HEK293 (cell line): ENCODE measurements around the gene OPN4.

Source experiments
- CTCF ChIA-PET: fragments of 350-600 bp; formaldehyde crosslinking; extraction: SDS; loops from one replicate; lab custom pipeline; 2021; ENCODE audit warnings: antibody characterized with exemption; lab: Yijun Ruan, JAX
- POLR2A ChIA-PET: fragments of 300-600 bp; formaldehyde crosslinking; extraction: SDS; loops from one replicate; lab custom pipeline; 2020; ENCODE audit warnings: antibody characterized with exemption, inconsistent platforms; lab: Yijun Ruan, JAX
- H3K27ac ChIP-seq: fragments of 200-500 bp; sonication (Bioruptor generic); 2 replicates; pipeline ENCODE4 v1.5.1; 2014; ENCODE audit warnings: low read depth, low read length, control low read depth, inconsistent platforms; ENCODE audit errors: extremely low read depth
- H3K36me3 ChIP-seq, 2 experiments: fragments of 200-500 bp in 1 of 2; sonication (Bioruptor generic) in 1 of 2; 1 replicate in 1 of 2; 2 replicates in 1 of 2; pipeline ENCODE4 v1.5.1; 2014 to 2017; ENCODE audit warnings: inconsistent platforms in 2 of 2, low read length in 2 of 2; ENCODE audit not compliant: control insufficient read depth in 2 of 2, insufficient read depth in 1 of 2
- H3K4me1 ChIP-seq: fragments of 200-500 bp; sonication (Bioruptor generic); 2 replicates; pipeline ENCODE4 v1.5.1; 2014; ENCODE audit warnings: mild to moderate bottlenecking, low read length, inconsistent platforms; ENCODE audit not compliant: control insufficient read depth, insufficient read depth
- H3K4me3 ChIP-seq: 2 replicates; pipeline ENCODE4 v1.5.1; 2011; ENCODE audit warnings: low read depth, mild to moderate bottlenecking, control low read depth, low read length, moderate library complexity
- H3K9me3 ChIP-seq: fragments of 200-500 bp; sonication (Bioruptor generic); 2 replicates; pipeline ENCODE4 v1.5.1; 2014; ENCODE audit warnings: low read depth, low read length, inconsistent platforms; ENCODE audit not compliant: control insufficient read depth, insufficient read depth
- GLIS1 ChIP-seq: fragments of 450-650 bp; formaldehyde crosslinking; IDR thresholded peaks from 2 replicates; pipeline ENCODE4 v1.5.1; 2016; ENCODE audit warnings: missing biosample characterization, missing genetic modification characterization
- KLF16 ChIP-seq: fragments of 450-650 bp; formaldehyde crosslinking; IDR thresholded peaks from 2 replicates; pipeline ENCODE4 v1.5.1; 2017; ENCODE audit warnings: missing biosample characterization, missing genetic modification characterization
- YY1 ChIP-seq: fragments of 450-650 bp; formaldehyde crosslinking; IDR thresholded peaks from 2 replicates; pipeline ENCODE4 v1.5.1; 2018; ENCODE audit warnings: missing biosample characterization, missing genetic modification characterization
- ZBTB7A ChIP-seq: fragments of 450-650 bp; formaldehyde crosslinking; IDR thresholded peaks from 2 replicates; pipeline ENCODE4 v1.5.1; 2016; ENCODE audit warnings: low read depth, missing biosample characterization, missing genetic modification characterization
- ZIC2 ChIP-seq: fragments of 450-650 bp; formaldehyde crosslinking; IDR thresholded peaks from 2 replicates; pipeline ENCODE4 v1.5.1; 2016; ENCODE audit warnings: missing biosample characterization, missing genetic modification characterization
- ZNF140 ChIP-seq: fragments of 450-650 bp; formaldehyde crosslinking; IDR thresholded peaks from 2 replicates; pipeline ENCODE4 v1.5.1; 2016; ENCODE audit warnings: missing biosample characterization, missing genetic modification characterization
- ZNF174 ChIP-seq: fragments of 450-650 bp; formaldehyde crosslinking; IDR thresholded peaks from 2 replicates; pipeline ENCODE4 v1.5.0; 2017; ENCODE audit warnings: missing biosample characterization, mild to moderate bottlenecking, missing genetic modification characterization
- ZNF18 ChIP-seq: fragments of 450-650 bp; formaldehyde crosslinking; IDR thresholded peaks from 2 replicates; pipeline ENCODE4 v1.5.1; 2016; ENCODE audit warnings: missing biosample characterization, missing genetic modification characterization
- ZNF354C ChIP-seq: fragments of 450-650 bp; formaldehyde crosslinking; IDR thresholded peaks from 2 replicates; pipeline ENCODE4 v1.5.1; 2016; ENCODE audit warnings: missing biosample characterization, missing genetic modification characterization, low read depth, borderline replicate concordance
- ZNF596 ChIP-seq: fragments of 450-650 bp; IDR thresholded peaks from 2 replicates; pipeline ENCODE4 v1.5.0; 2018; ENCODE audit warnings: missing biosample characterization, mild to moderate bottlenecking, missing genetic modification characterization, moderate library complexity
- ZNF629 ChIP-seq: fragments of 450-650 bp; formaldehyde crosslinking; IDR thresholded peaks from 2 replicates; pipeline ENCODE4 v1.5.1; 2017; ENCODE audit warnings: missing biosample characterization, missing genetic modification characterization
- TF ChIP-seq, protein P1 (sequence below): fragments of 450-650 bp; formaldehyde crosslinking; IDR thresholded peaks from 2 replicates; pipeline ENCODE4 v1.5.1; 2016; ENCODE audit warnings: missing biosample characterization, missing genetic modification characterization
- TF ChIP-seq, protein P2 (sequence below): fragments of 450-650 bp; formaldehyde crosslinking; IDR thresholded peaks from 2 replicates; pipeline ENCODE4 v1.5.1; 2016; ENCODE audit warnings: missing biosample characterization, missing genetic modification characterization
- TF ChIP-seq, protein P3 (sequence below): fragments of 450-650 bp; IDR thresholded peaks from 2 replicates; pipeline ENCODE4 v1.5.1; 2018; ENCODE audit warnings: missing biosample characterization, mild to moderate bottlenecking, missing genetic modification characterization

The OPN4 gene

DNA sequence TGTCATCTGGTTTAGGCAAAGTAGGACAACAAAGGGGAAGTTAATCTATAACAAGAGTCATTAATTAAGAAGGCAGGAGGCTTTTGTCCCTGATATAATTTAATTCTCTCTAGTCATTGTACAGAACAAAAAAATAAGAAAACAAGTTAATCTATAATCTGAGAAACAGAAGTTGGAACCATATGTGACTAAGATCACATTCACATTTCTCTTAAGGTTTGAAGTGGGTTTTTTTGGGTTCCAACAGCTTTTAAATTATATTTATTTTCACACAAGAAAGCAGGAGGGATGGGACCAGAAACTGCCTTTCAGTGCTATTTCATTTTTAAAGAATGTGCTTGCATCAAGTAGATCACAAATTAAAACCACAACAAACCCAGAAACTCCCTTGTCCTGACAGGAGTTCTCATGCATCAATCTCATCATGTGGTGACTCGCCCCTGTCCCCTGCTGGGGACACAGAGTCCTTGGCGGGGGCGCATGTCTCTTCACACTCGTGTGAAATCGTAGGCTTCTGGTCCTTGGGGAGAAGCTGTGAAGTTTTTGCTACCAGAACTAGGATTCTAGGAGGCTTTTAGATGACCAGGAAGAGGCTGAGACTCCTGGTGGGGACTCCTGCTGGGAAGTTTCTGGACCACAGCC is 10.1 kb upstream of the OPN4 start (continued):
- peak; percentile 80 for TF ChIP-seq GLIS1 (tag by site-specific recombination)
- TF ChIP-seq, protein P1, sequence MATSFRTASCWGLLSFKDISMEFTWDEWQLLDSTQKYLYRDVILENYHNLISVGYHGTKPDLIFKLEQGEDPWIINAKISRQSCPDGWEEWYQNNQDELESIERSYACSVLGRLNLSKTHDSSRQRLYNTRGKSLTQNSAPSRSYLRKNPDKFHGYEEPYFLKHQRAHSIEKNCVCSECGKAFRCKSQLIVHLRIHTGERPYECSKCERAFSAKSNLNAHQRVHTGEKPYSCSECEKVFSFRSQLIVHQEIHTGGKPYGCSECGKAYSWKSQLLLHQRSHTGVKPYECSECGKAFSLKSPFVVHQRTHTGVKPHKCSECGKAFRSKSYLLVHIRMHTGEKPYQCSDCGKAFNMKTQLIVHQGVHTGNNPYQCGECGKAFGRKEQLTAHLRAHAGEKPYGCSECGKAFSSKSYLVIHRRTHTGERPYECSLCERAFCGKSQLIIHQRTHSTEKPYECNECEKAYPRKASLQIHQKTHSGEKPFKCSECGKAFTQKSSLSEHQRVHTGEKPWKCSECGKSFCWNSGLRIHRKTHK (tag by site-specific recombination): no peak
- no peak for TF ChIP-seq ZNF174 (tag by site-specific recombination)
- TF ChIP-seq ZNF596: no peak
- no peak for TF ChIP-seq YY1 (tag by site-specific recombination)
- TF ChIP-seq, protein P2, sequence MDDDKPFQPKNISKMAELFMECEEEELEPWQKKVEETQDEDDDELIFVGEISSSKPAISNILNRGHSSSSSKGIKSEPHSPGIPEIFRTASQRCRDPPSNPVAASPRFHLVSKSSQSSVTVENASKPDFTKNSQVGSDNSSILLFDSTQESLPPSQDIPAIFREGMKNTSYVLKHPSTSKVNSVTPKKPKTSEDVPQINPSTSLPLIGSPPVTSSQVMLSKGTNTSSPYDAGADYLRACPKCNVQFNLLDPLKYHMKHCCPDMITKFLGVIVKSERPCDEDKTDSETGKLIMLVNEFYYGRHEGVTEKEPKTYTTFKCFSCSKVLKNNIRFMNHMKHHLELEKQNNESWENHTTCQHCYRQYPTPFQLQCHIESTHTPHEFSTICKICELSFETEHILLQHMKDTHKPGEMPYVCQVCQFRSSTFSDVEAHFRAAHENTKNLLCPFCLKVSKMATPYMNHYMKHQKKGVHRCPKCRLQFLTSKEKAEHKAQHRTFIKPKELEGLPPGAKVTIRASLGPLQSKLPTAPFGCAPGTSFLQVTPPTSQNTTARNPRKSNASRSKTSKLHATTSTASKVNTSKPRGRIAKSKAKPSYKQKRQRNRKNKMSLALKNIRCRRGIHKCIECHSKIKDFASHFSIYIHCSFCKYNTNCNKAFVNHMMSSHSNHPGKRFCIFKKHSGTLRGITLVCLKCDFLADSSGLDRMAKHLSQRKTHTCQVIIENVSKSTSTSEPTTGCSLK (tag by site-specific recombination): no peak
- no peak for TF ChIP-seq KLF16 (tag by site-specific recombination)
- TF ChIP-seq ZNF140 (tag by site-specific recombination): no peak
- no peak for TF ChIP-seq ZBTB7A (tag by site-specific recombination)
- no peak for TF ChIP-seq ZNF354C
- TF ChIP-seq, protein P3, sequence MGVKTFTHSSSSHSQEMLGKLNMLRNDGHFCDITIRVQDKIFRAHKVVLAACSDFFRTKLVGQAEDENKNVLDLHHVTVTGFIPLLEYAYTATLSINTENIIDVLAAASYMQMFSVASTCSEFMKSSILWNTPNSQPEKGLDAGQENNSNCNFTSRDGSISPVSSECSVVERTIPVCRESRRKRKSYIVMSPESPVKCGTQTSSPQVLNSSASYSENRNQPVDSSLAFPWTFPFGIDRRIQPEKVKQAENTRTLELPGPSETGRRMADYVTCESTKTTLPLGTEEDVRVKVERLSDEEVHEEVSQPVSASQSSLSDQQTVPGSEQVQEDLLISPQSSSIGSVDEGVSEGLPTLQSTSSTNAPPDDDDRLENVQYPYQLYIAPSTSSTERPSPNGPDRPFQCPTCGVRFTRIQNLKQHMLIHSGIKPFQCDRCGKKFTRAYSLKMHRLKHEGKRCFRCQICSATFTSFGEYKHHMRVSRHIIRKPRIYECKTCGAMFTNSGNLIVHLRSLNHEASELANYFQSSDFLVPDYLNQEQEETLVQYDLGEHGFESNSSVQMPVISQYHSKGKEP (tag by site-specific recombination): peak; percentile 9; the same call in 1 of the 2 replicates
- TF ChIP-seq, all 188 proteins: peak for 20

- ChIA-PET POLR2A (interaction anchor here (0.6 kb wide), 1 partner anchor 52 kb away, joined by 4 read pairs; no protein-coding TSS in a partner anchor), CTCF (interaction anchor here (0.6 to 5.3 kb wide), 5 partner anchors 9 to 244 kb away, joined by 3 to 46 read pairs (median 4); no protein-coding TSS in a partner anchor)
- no peak overlapping the region for H3K27ac ChIP-seq
- peaks cover 9% of the 10 kb centered on the region for H3K4me1 ChIP-seq
- H3K4me3 ChIP-seq: no peak overlapping the region
- TF ChIP-seq ZNF629 (no peak), ZIC2 (tag by site-specific recombination) (peak; percentile 25; the same call in 1 of the 2 replicates), GLIS1 (tag by site-specific recombination) (0 out of 2 replicates have a peak, but pooled peaks have one; percentile 11), ZNF18 (tag by site-specific recombination) (no peak)
- TF ChIP-seq, all 188 proteins: peak for 2
- Histone ChIP-seq H3K9me3 (no peaks in the 10 kb centered on the region), H3K36me3 (no peaks in the 10 kb centered on the region)
Observed at GRCh38 chr10:86644794-86645445, 9.4 kb upstream of the OPN4 start.
